ENCODE results near the gene TMEM147.

- TF ChIP-seq CTCF (IDR thresholded peaks at IDR 0.05; ENCODE audit: insufficient read depth, low read length, poor library complexity, severe bottlenecking) = no peak
- no peak for TF ChIP-seq EZH2phosphoT487 (conservative IDR thresholded peaks at IDR 0.05; ENCODE audit: low read length)
These were observed 44.8 kb upstream of the TMEM147 start for GRCh38 chr19:35500611-35501010.
